ENCODE data around the gene PCBP3.

PCBP3 gene

GRCh38 chr21:45857761-45858160, 214.2 kb downstream of the PCBP3 start:
- H3K4me3 ChIP-seq (ENCODE audit: control insufficient read depth, low read depth, low read length), result no peak overlapping the region
- no peak for DNase-seq (ENCODE audit: low read depth)
- no peak for TF ChIP-seq CTCF (conservative IDR thresholded peaks at IDR 0.05; ENCODE audit: control insufficient read depth, insufficient read depth, low read depth, low read length)

GRCh38 chr21:45858180-45858579, 214.7 kb downstream of the PCBP3 start:
- no peak overlapping the region for H3K4me3 ChIP-seq (ENCODE audit: control insufficient read depth, low read depth, low read length)
- TF ChIP-seq CTCF (conservative IDR thresholded peaks at IDR 0.05; ENCODE audit: control insufficient read depth, insufficient read depth, low read depth, low read length), result no peak
- DNase-seq (ENCODE audit: low read depth), result no peak

- no peak for TF ChIP-seq CTCF (conservative IDR thresholded peaks at IDR 0.05; ENCODE audit: control insufficient read depth, insufficient read depth, low read depth, low read length)
- no peak for DNase-seq (ENCODE audit: low read depth)
- H3K4me3 ChIP-seq (ENCODE audit: control insufficient read depth, low read depth, low read length), result no peak overlapping the region
Measured at GRCh38 chr21:45859041-45859761, 215.7 kb downstream of the PCBP3 start.

- DNase-seq (ENCODE audit: low read depth), result no peak
- no peak for TF ChIP-seq CTCF (conservative IDR thresholded peaks at IDR 0.05; ENCODE audit: control insufficient read depth, insufficient read depth, low read depth, low read length)
- H3K4me3 ChIP-seq (ENCODE audit: control insufficient read depth, low read depth, low read length), result no peak overlapping the region
Measured at GRCh38 chr21:45859762-45860357, 216.3 kb downstream of the PCBP3 start.

- no peak for DNase-seq (ENCODE audit: low read depth)
- TF ChIP-seq CTCF (conservative IDR thresholded peaks at IDR 0.05; ENCODE audit: control insufficient read depth, insufficient read depth, low read depth, low read length), result no peak
- H3K4me3 ChIP-seq (ENCODE audit: control insufficient read depth, low read depth, low read length), result no peak overlapping the region
Measured at GRCh38 chr21:45860493-45861155, 217.1 kb downstream of the PCBP3 start.

- no peak overlapping the region for H3K4me3 ChIP-seq (ENCODE audit: control insufficient read depth, low read depth, low read length)
- TF ChIP-seq CTCF (conservative IDR thresholded peaks at IDR 0.05; ENCODE audit: control insufficient read depth, insufficient read depth, low read depth, low read length), result no peak
Measured at GRCh38 chr21:45861156-45861870, 217.8 kb downstream of the PCBP3 start.

More at GRCh38 chr21:45861156-45861870, 217.8 kb downstream of the PCBP3 start:
- no peak for DNase-seq (ENCODE audit: low read depth)
